HG02798 (cell line): Measurements from ENCODE around the gene DCP1A.
"Not testable (repeated sequence)": the region's sequence is repeated elsewhere in the genome, so short reads cannot be mapped to it uniquely, and the experiment has no call there.

ENCODE experiments used
- ATAC-seq: cut with Tn5 transposase; IDR thresholded peaks from one replicate; pipeline ENCODE4 v1.9.1; 2021; ENCODE audit warnings: mild to moderate bottlenecking; ENCODE audit not compliant: unreplicated experiment, poor library complexity

The DCP1A gene

GRCh38 chr3:53331871-53332270 lies 15.5 kb downstream of the DCP1A start:
- no peak for ATAC-seq

GRCh38 chr3:53329897-53330296 lies 17.4 kb downstream of the DCP1A start:
- ATAC-seq, result no peak

GRCh38 chr3:53328746-53329145 lies 18.6 kb downstream of the DCP1A start:
- no peak for ATAC-seq

GRCh38 chr3:53327986-53328385 lies 19.4 kb downstream of the DCP1A start:
- ATAC-seq, result not testable (repeated sequence)

GRCh38 chr3:53324105-53324504 lies 23.2 kb downstream of the DCP1A start:
- no peak for ATAC-seq

GRCh38 chr3:53320697-53321096 lies 26.6 kb downstream of the DCP1A start:
- no peak for ATAC-seq

GRCh38 chr3:53318522-53318921 lies 28.8 kb downstream of the DCP1A start:
- no peak for ATAC-seq

GRCh38 chr3:53312832-53313231 lies 34.5 kb downstream of the DCP1A start:
- no peak for ATAC-seq

- no peak for ATAC-seq
Observed at GRCh38 chr3:53311882-53312281, 35.5 kb downstream of the DCP1A start.

GRCh38 chr3:53303957-53304356 lies 43.4 kb downstream of the DCP1A start:
- ATAC-seq, result no peak

- no peak for ATAC-seq
Observed at GRCh38 chr3:53303549-53303948, 43.8 kb downstream of the DCP1A start.

- no peak for ATAC-seq
Observed at GRCh38 chr3:53300826-53301225, 46.5 kb downstream of the DCP1A start.

GRCh38 chr3:53299611-53300023 lies 47.7 kb downstream of the DCP1A start:
- ATAC-seq, result peak; percentile 52

GRCh38 chr3:53295410-53295809 lies 51.9 kb downstream of the DCP1A start:
- ATAC-seq, result no peak

- no peak for ATAC-seq
Observed at GRCh38 chr3:53293867-53294266, 53.5 kb downstream of the DCP1A start.

GRCh38 chr3:53288214-53288613 lies 59.1 kb downstream of the DCP1A start:
- ATAC-seq, result no peak

GRCh38 chr3:53287131-53287629 lies 60.2 kb downstream of the DCP1A start:
- no peak for ATAC-seq

GRCh38 chr3:53286727-53287126 lies 60.6 kb downstream of the DCP1A start:
- no peak for ATAC-seq

- ATAC-seq, result no peak
Observed at GRCh38 chr3:53282581-53282980, 64.8 kb downstream of the DCP1A start.

- no peak for ATAC-seq
Observed at GRCh38 chr3:53278667-53279066, 68.7 kb downstream of the DCP1A start.

GRCh38 chr3:53274938-53275605 lies 72.3 kb downstream of the DCP1A start:
- no peak for ATAC-seq

GRCh38 chr3:53273146-53273670 lies 74.1 kb downstream of the DCP1A start:
- no peak for ATAC-seq
